ENCODE measurements around the gene ROR1.

DNA sequence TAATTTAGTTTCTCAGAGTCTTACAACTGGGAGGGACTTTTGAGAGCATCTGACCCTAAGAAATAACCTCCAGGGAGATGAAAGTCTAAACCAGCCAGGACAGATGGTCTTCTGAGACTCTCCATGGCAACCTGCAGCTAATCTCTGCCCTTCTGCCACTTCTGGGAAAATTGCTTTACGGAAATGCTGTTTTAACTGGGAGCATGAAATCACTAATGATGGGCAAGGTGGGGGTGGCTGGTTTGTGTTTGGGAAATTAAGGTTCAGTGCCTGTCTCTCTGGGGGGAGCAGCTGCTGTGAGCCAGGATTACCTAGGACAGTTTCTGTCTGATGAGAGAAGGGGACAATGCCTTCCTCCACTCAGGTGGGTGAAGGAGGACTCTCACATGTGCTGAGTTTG lies 33.2 kb downstream of the ROR1 start:
- TF ChIP-seq, protein P1, sequence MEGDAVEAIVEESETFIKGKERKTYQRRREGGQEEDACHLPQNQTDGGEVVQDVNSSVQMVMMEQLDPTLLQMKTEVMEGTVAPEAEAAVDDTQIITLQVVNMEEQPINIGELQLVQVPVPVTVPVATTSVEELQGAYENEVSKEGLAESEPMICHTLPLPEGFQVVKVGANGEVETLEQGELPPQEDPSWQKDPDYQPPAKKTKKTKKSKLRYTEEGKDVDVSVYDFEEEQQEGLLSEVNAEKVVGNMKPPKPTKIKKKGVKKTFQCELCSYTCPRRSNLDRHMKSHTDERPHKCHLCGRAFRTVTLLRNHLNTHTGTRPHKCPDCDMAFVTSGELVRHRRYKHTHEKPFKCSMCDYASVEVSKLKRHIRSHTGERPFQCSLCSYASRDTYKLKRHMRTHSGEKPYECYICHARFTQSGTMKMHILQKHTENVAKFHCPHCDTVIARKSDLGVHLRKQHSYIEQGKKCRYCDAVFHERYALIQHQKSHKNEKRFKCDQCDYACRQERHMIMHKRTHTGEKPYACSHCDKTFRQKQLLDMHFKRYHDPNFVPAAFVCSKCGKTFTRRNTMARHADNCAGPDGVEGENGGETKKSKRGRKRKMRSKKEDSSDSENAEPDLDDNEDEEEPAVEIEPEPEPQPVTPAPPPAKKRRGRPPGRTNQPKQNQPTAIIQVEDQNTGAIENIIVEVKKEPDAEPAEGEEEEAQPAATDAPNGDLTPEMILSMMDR (IDR thresholded peaks at IDR 0.05; ENCODE audit: low read depth, low read length) = no peak
- TF ChIP-seq POLR2A (IDR thresholded peaks at IDR 0.05; ENCODE audit: extremely low read depth, insufficient read length) (no peak), MYC (IDR thresholded peaks at IDR 0.05; ENCODE audit: low read depth, low read length) (no peak)
- TF ChIP-seq, protein P2, sequence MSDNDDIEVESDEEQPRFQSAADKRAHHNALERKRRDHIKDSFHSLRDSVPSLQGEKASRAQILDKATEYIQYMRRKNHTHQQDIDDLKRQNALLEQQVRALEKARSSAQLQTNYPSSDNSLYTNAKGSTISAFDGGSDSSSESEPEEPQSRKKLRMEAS (IDR thresholded peaks at IDR 0.05; ENCODE audit: low read depth, low read length) = no peak
